H9 (cell line): ENCODE data around the gene SNPH. TPM values are rescaled to one million over a fixed set of nuclear protein-coding genes. Genes with fewer than 3 reads are reported as not detected.

Experiments
- DNase-seq: peaks from one replicate; pipeline ENCODE4 v3.0.0-alpha.2; 2017
- H2AFZ ChIP-seq: one replicate; pipeline ENCODE4 v1.6.1; 2013; ENCODE audit warnings: mild to moderate bottlenecking, low read length, control low read depth, moderate library complexity
- H2AK5ac ChIP-seq: 2 replicates; pipeline ENCODE4 v1.6.1; 2013; ENCODE audit warnings: low read length, control low read depth, mixed read lengths; ENCODE audit not compliant: insufficient read length
- H2BK120ac ChIP-seq: one replicate; pipeline ENCODE4 v1.6.1; 2013; ENCODE audit warnings: low read depth, mild to moderate bottlenecking, low read length, control low read depth, inconsistent platforms; ENCODE audit not compliant: poor library complexity, severe bottlenecking
- H2BK12ac ChIP-seq: 2 replicates; pipeline ENCODE4 v1.6.1; 2013; ENCODE audit warnings: low read length, control low read depth, mixed read lengths, low read depth; ENCODE audit not compliant: insufficient read length
- H2BK15ac ChIP-seq: 2 replicates; pipeline ENCODE4 v1.6.1; 2013; ENCODE audit warnings: low read depth, low read length, control low read depth
- H2BK20ac ChIP-seq: one replicate; pipeline ENCODE4 v1.6.1; 2013; ENCODE audit warnings: low read depth, mild to moderate bottlenecking, low read length, control low read depth, inconsistent platforms; ENCODE audit not compliant: poor library complexity, severe bottlenecking
- H2BK5ac ChIP-seq: 2 replicates; pipeline ENCODE4 v1.6.1; 2013; ENCODE audit warnings: low read length, control low read depth, mixed read lengths; ENCODE audit not compliant: insufficient read length
- H3K14ac ChIP-seq: 2 replicates; pipeline ENCODE4 v1.6.1; 2013; ENCODE audit warnings: low read length, control low read depth; ENCODE audit not compliant: insufficient read depth
- H3K18ac ChIP-seq: 2 replicates; pipeline ENCODE4 v1.6.1; 2013; ENCODE audit warnings: low read depth, mild to moderate bottlenecking, mixed read lengths, low read length, control low read depth; ENCODE audit not compliant: insufficient read length
- H3K23ac ChIP-seq: 2 replicates; pipeline ENCODE4 v1.6.1; 2013; ENCODE audit warnings: low read length, control low read depth, mixed read lengths, low read depth; ENCODE audit not compliant: insufficient read length
- H3K23me2 ChIP-seq: 2 replicates; pipeline ENCODE4 v1.6.1; 2013; ENCODE audit warnings: low read depth, mild to moderate bottlenecking, mixed read lengths, low read length, control low read depth; ENCODE audit not compliant: insufficient read length, poor library complexity, severe bottlenecking
- H3K27ac ChIP-seq: 2 replicates; pipeline ENCODE4 v1.5.1; 2013; ENCODE audit warnings: low read length, control low read depth, mixed read lengths, low read depth; ENCODE audit not compliant: insufficient read length
- H3K27me3 ChIP-seq: 2 replicates; pipeline ENCODE4 v1.6.1; 2013; ENCODE audit warnings: low read length, control low read depth, inconsistent platforms; ENCODE audit not compliant: insufficient read depth
- H3K4ac ChIP-seq: 2 replicates; pipeline ENCODE4 v1.6.1; 2013; ENCODE audit warnings: low read depth, mild to moderate bottlenecking, control low read depth, inconsistent platforms, low read length, moderate library complexity
- H3K4me1 ChIP-seq: 2 replicates; pipeline ENCODE4 v1.6.1; 2013; ENCODE audit warnings: low read length, control low read depth, inconsistent platforms; ENCODE audit not compliant: insufficient read depth
- H3K4me2 ChIP-seq: 2 replicates; pipeline ENCODE4 v1.6.1; 2013; ENCODE audit warnings: low read length, control low read depth, mixed read lengths; ENCODE audit not compliant: insufficient read length, insufficient read depth
- H3K56ac ChIP-seq: 2 replicates; pipeline ENCODE4 v1.6.1; 2013; ENCODE audit warnings: low read depth, mild to moderate bottlenecking, mixed read lengths, low read length, control low read depth; ENCODE audit not compliant: insufficient read length
- H3K79me1 ChIP-seq: 2 replicates; pipeline ENCODE4 v1.6.1; 2013; ENCODE audit warnings: low read depth, mild to moderate bottlenecking, moderate library complexity, low read length, control low read depth, inconsistent platforms; ENCODE audit not compliant: insufficient read depth, poor library complexity, severe bottlenecking
- H3K79me2 ChIP-seq: 2 replicates; pipeline ENCODE4 v1.6.1; 2013; ENCODE audit warnings: low read length, control low read depth, inconsistent platforms; ENCODE audit not compliant: insufficient read depth
- H3K9ac ChIP-seq: 2 replicates; pipeline ENCODE4 v1.6.1; 2013; ENCODE audit warnings: low read length, control low read depth, mixed read lengths; ENCODE audit not compliant: insufficient read length; ENCODE audit errors: extremely low read depth
- H3K9me3 ChIP-seq: one replicate; pipeline ENCODE4 v1.6.1; 2013; ENCODE audit warnings: low read depth, low read length, inconsistent platforms; ENCODE audit not compliant: control insufficient read depth
- H3T11ph ChIP-seq: one replicate; pipeline ENCODE4 v1.6.1; 2013; ENCODE audit warnings: mild to moderate bottlenecking, low read length, control low read depth, inconsistent platforms
- H4K20me1 ChIP-seq: one replicate; pipeline ENCODE4 v1.6.1; 2013; ENCODE audit not compliant: control insufficient read depth, insufficient read length, insufficient read depth
- H4K5ac ChIP-seq: 2 replicates; pipeline ENCODE4 v1.6.1; 2013; ENCODE audit warnings: low read depth, mild to moderate bottlenecking, mixed read lengths, low read length, control low read depth; ENCODE audit not compliant: insufficient read length
- H4K8ac ChIP-seq: replicated peaks from 2 replicates; pipeline ENCODE4 v1.6.1; 2013; ENCODE audit warnings: low read length, control low read depth, mixed read lengths, low read depth; ENCODE audit not compliant: insufficient read length
- H4K91ac ChIP-seq: 2 replicates; pipeline ENCODE4 v1.6.1; 2013; ENCODE audit warnings: low read depth, mild to moderate bottlenecking, moderate library complexity, mixed read lengths, low read length, control low read depth; ENCODE audit not compliant: insufficient read length
- H3K27ac Mint-ChIP-seq, 3 experiments: 2 replicates in 2 of 3; 3 replicates in 1 of 3; pipeline ENCODE4 v1.8.0; 2020 to 2021; ENCODE audit warnings: mixed read lengths in 3 of 3, mild to moderate bottlenecking in 1 of 3, moderate library complexity in 1 of 3
- H3K27me3 Mint-ChIP-seq: 2 replicates; pipeline ENCODE4 v1.8.0; 2021; ENCODE audit warnings: low read depth, mild to moderate bottlenecking, moderate library complexity, mixed read lengths
- H3K36me3 Mint-ChIP-seq, 3 experiments: 2 replicates in 2 of 3; 3 replicates in 1 of 3; pipeline ENCODE4 v1.8.0; 2020 to 2021; ENCODE audit warnings: low read depth in 3 of 3, mixed read lengths in 3 of 3; ENCODE audit not compliant: insufficient read depth in 1 of 3
- H3K4me1 Mint-ChIP-seq, 2 experiments: 2 replicates each; pipeline ENCODE4 v1.8.0; 2020; ENCODE audit warnings: mixed read lengths in 2 of 2
- H3K4me3 Mint-ChIP-seq, 2 experiments: 2 replicates in 1 of 2; 3 replicates in 1 of 2; pipeline ENCODE4 v1.8.0; 2020 to 2021; ENCODE audit warnings: mild to moderate bottlenecking in 2 of 2, mixed read lengths in 2 of 2, moderate library complexity in 1 of 2
- H3K9me3 Mint-ChIP-seq, 2 experiments: 2 replicates in 1 of 2; 3 replicates in 1 of 2; pipeline ENCODE4 v1.8.0; 2020; ENCODE audit warnings: mild to moderate bottlenecking in 2 of 2, mixed read lengths in 2 of 2, moderate library complexity in 1 of 2
- WGBS: extraction: QIAGEN DNeasy Blood & Tissue Kit; methylation state at CpG from one replicate; pipeline ENCODE4 v1.1.7; 2013; ENCODE audit warnings: missing lambda C conversion rate, low lambda C conversion rate, mixed read lengths; ENCODE audit not compliant: insufficient read length; ENCODE audit errors: extremely low coverage; 5-methylcytosine and 5-hydroxymethylcytosine counted together
- total RNA-seq: library from RNA; stranded (reverse); gene quantifications from 2 replicates; pipeline ENCODE4 v1.2.1, GENCODE V29; 2021
- TF ChIP-seq, protein P1 (sequence below): fragments of 200-600 bp; sonication (generic); conservative IDR thresholded peaks from 3 replicates; pipeline ENCODE4 v1.8.0; 2021; ENCODE audit warnings: antibody characterized with exemption, mild to moderate bottlenecking

SNPH gene
- total RNA-seq, 1 experiment from 2014 or later = 1.8 TPM

GRCh38 chr20:1291191-1291741, 25.2 kb downstream of the SNPH start:
- H2AK5ac ChIP-seq = no peak overlapping the region
- H3K27me3 ChIP-seq = no peaks in the 10 kb centered on the region
- H3K36me3 Mint-ChIP-seq = no peaks in the 10 kb centered on the region
- no peaks in the 10 kb centered on the region for H3K9me3 Mint-ChIP-seq
- no peak overlapping the region for H2BK120ac ChIP-seq
- no peak overlapping the region for H2AFZ ChIP-seq
- H3K79me2 ChIP-seq = no peaks in the 10 kb centered on the region
- H3K23me2 ChIP-seq = no peaks in the 10 kb centered on the region
- H2BK5ac ChIP-seq = no peak overlapping the region
- no peak overlapping the region for H4K5ac ChIP-seq
- H3K4me2 ChIP-seq = no peak overlapping the region
- H3K27me3 Mint-ChIP-seq = peaks cover 9% of the 10 kb centered on the region
- no peak overlapping the region for H4K91ac ChIP-seq
- H3K4me1 Mint-ChIP-seq = peaks cover 0 to 5% of the 10 kb centered on the region in 2 experiments; a peak in 1 of 4 replicates
- no peak overlapping the region for H4K8ac ChIP-seq
- H3K56ac ChIP-seq = peak overlapping the region; percentile 34
- H3K27ac Mint-ChIP-seq = no peak overlapping the region
- no peak overlapping the region for H3K14ac ChIP-seq
- no peaks in the 10 kb centered on the region for H3K79me1 ChIP-seq
- H3T11ph ChIP-seq = no peak overlapping the region
- H3K18ac ChIP-seq = no peak overlapping the region
- no peak overlapping the region for H3K4me3 Mint-ChIP-seq
- no peaks in the 10 kb centered on the region for H3K9me3 ChIP-seq
- H2BK20ac ChIP-seq = no peak overlapping the region
- H3K27ac ChIP-seq = no peak overlapping the region
- H2BK15ac ChIP-seq = no peak overlapping the region
- H2BK12ac ChIP-seq = no peak overlapping the region
- no peaks in the 10 kb centered on the region for H3K4me1 ChIP-seq
- no peak overlapping the region for H3K9ac ChIP-seq
- no peak for DNase-seq
- H3K4ac ChIP-seq = no peak overlapping the region
- no CpG with 5 or more reads among the region's 5 CpGs for WGBS
- no peak overlapping the region for H3K23ac ChIP-seq
- TF ChIP-seq, protein P1, sequence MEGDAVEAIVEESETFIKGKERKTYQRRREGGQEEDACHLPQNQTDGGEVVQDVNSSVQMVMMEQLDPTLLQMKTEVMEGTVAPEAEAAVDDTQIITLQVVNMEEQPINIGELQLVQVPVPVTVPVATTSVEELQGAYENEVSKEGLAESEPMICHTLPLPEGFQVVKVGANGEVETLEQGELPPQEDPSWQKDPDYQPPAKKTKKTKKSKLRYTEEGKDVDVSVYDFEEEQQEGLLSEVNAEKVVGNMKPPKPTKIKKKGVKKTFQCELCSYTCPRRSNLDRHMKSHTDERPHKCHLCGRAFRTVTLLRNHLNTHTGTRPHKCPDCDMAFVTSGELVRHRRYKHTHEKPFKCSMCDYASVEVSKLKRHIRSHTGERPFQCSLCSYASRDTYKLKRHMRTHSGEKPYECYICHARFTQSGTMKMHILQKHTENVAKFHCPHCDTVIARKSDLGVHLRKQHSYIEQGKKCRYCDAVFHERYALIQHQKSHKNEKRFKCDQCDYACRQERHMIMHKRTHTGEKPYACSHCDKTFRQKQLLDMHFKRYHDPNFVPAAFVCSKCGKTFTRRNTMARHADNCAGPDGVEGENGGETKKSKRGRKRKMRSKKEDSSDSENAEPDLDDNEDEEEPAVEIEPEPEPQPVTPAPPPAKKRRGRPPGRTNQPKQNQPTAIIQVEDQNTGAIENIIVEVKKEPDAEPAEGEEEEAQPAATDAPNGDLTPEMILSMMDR = no peak
- H4K20me1 ChIP-seq = no peaks in the 10 kb centered on the region
